ENCODE data around the gene TADA2B. TPM values are rescaled to one million over a fixed set of nuclear protein-coding genes. Genes with fewer than 3 reads are reported as not detected.
"Not testable (repeated sequence)": the region's sequence is repeated elsewhere in the genome, so short reads cannot be mapped to it uniquely, and the experiment has no call there.

Gene TADA2B
- total and polyA plus RNA-seq, 4 donors, result 10.7 to 22.9 (median 17.6) TPM

- Histone ChIP-seq H3K4me3 (no peak overlapping the region), H3K9ac (ENCODE audit: insufficient read depth in 1 of 2, low read length in 2 of 2) (no peak overlapping the region), H3K4me1 (ENCODE audit: control insufficient read depth in 5 of 5, insufficient read depth in 5 of 5, low read length in 5 of 5) (peaks cover 0 to 24% (median 0%) of the 10 kb centered on the region in 5 donors), H3K27me3 (ENCODE audit: control insufficient read depth in 3 of 3, insufficient read depth in 3 of 3, low read length in 2 of 3) (no peaks in the 10 kb centered on the region), H3K36me3 (ENCODE audit: control insufficient read depth in 4 of 4, insufficient read depth in 4 of 4, low read length in 4 of 4) (no peaks in the 10 kb centered on the region), H3K27ac (ENCODE audit: low read depth in 1 of 2, low read length in 1 of 2) (peak overlapping the region in 1 of 2 donors; percentile 37), H3K9me3 (ENCODE audit: control insufficient read depth in 4 of 4, insufficient read depth in 3 of 4, low read length in 3 of 4) (no peaks in the 10 kb centered on the region)
- peak; percentile 69 to 76 (median 74) for DNase-seq
- peak; percentile 26 for TF ChIP-seq CTCF (IDR thresholded peaks at IDR 0.05; ENCODE audit: control extremely low read depth, extremely low read depth)
- ATAC-seq (ENCODE audit: insufficient read depth, low FRiP score), result peak; percentile 68
- WGBS, 2 donors, result 14 to 21% methylated on average over 23 to 24 of the region's 24 CpGs
Observed at GRCh38 chr4:7101692-7102515, 58.7 kb downstream of the TADA2B start.

GRCh38 chr4:7102516-7102909, 59.3 kb downstream of the TADA2B start:
- H3K9me3 ChIP-seq (ENCODE audit: control insufficient read depth in 4 of 4, insufficient read depth in 3 of 4, low read length in 3 of 4); DNase-seq; H3K36me3 ChIP-seq (ENCODE audit: control insufficient read depth in 4 of 4, insufficient read depth in 4 of 4, low read length in 4 of 4); H3K27me3 ChIP-seq (ENCODE audit: control insufficient read depth in 3 of 3, insufficient read depth in 3 of 3, low read length in 2 of 3); ATAC-seq (ENCODE audit: insufficient read depth, low FRiP score): not testable (repeated sequence)
- WGBS, 2 donors, result 60 to 62% methylated on average over 12 of the region's 12 CpGs
- Histone ChIP-seq H3K27ac (ENCODE audit: low read depth in 1 of 2, low read length in 1 of 2) (peak overlapping the region; percentile 15 to 85), H3K4me3 (peak overlapping the region; percentile 36), H3K4me1 (ENCODE audit: control insufficient read depth in 5 of 5, insufficient read depth in 5 of 5, low read length in 5 of 5) (peaks cover 0 to 24% (median 0%) of the 10 kb centered on the region in 5 donors), H3K9ac (ENCODE audit: insufficient read depth in 1 of 2, low read length in 2 of 2) (peak overlapping the region in 1 of 2 donors; percentile 24)

- Histone ChIP-seq H3K27ac (ENCODE audit: low read depth in 1 of 2, low read length in 1 of 2) (peak overlapping the region; percentile 15 to 85), H3K4me3 (peak overlapping the region; percentile 36), H3K36me3 (ENCODE audit: control insufficient read depth in 4 of 4, insufficient read depth in 4 of 4, low read length in 4 of 4) (no peaks in the 10 kb centered on the region), H3K27me3 (ENCODE audit: control insufficient read depth in 3 of 3, insufficient read depth in 3 of 3, low read length in 2 of 3) (no peaks in the 10 kb centered on the region), H3K9ac (ENCODE audit: insufficient read depth in 1 of 2, low read length in 2 of 2) (peak overlapping the region; percentile 24 to 37), H3K4me1 (ENCODE audit: control insufficient read depth in 5 of 5, insufficient read depth in 5 of 5, low read length in 5 of 5) (peaks cover 0 to 24% (median 0%) of the 10 kb centered on the region in 5 donors), H3K9me3 (ENCODE audit: control insufficient read depth in 4 of 4, insufficient read depth in 3 of 4, low read length in 3 of 4) (no peaks in the 10 kb centered on the region)
- no peak for TF ChIP-seq CTCF (IDR thresholded peaks at IDR 0.05; ENCODE audit: control extremely low read depth, extremely low read depth)
- 1 to 2% methylated on average over 27 to 35 of the region's 35 CpGs for WGBS, 2 donors
- ATAC-seq (ENCODE audit: insufficient read depth, low FRiP score), result peak; percentile 92
- peak in 2 of 3 donors; percentile 84 to 86 for DNase-seq
Observed at GRCh38 chr4:7103031-7103606, 59.9 kb downstream of the TADA2B start.
